ENCODE results near the gene FIBCD1.

Gene FIBCD1

DNA sequence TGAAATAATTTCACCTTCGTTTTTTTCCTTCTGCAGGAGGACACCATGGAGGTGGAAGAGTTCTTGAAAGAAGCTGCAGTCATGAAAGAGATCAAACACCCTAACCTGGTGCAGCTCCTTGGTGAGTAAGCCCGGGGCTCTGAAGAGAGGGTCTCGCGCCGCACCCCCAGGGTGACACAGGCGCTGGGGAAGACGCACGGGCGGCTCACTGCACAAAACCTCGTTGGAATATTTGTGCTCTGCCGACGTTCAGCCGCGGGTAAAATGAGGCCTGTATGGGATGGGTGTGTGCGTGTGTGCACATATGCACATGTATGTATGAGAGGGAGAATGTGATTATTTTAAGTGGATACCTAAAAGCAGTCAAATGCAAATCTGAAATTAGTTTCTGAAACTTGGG lies 67.0 kb downstream of the FIBCD1 start:
- DNase-seq (ENCODE audit: low spot score) = no peak
- TF ChIP-seq, protein P1, sequence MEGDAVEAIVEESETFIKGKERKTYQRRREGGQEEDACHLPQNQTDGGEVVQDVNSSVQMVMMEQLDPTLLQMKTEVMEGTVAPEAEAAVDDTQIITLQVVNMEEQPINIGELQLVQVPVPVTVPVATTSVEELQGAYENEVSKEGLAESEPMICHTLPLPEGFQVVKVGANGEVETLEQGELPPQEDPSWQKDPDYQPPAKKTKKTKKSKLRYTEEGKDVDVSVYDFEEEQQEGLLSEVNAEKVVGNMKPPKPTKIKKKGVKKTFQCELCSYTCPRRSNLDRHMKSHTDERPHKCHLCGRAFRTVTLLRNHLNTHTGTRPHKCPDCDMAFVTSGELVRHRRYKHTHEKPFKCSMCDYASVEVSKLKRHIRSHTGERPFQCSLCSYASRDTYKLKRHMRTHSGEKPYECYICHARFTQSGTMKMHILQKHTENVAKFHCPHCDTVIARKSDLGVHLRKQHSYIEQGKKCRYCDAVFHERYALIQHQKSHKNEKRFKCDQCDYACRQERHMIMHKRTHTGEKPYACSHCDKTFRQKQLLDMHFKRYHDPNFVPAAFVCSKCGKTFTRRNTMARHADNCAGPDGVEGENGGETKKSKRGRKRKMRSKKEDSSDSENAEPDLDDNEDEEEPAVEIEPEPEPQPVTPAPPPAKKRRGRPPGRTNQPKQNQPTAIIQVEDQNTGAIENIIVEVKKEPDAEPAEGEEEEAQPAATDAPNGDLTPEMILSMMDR (IDR thresholded peaks at IDR 0.05; ENCODE audit: extremely low read depth, missing control alignments) = no peak

DNA sequence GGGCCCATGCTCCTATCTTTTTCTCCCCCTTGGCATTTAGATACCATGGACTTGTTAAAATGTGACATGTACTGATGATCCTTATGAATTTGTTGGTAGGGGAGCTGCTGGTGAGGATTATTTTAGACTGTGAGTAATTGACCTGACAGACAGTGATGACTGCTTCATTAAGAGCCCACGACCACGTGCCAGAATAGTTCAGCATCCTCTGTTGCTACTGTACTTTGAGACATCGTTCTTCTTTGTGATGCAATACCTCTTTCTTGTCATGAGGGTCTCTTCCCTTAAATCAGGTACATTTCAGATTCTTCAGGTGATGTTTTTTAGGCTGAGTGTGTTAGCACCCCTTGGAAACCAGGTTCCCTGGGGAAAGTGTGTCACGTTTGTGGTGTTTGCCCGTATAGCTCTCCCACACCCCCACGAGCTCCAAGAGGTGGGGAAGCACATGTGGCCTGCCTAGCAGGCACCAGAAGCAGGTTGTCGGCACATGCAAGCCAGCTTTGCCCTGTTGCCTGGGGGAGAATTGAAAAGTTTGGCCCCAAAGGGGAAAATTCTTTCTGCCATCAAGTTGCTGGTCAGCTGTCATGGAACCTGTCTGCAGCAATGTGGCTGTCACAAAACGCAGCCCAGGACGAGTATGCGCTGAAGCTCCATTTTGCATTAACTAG lies 67.5 kb downstream of the FIBCD1 start:
- TF ChIP-seq, protein P1 (IDR thresholded peaks at IDR 0.05; ENCODE audit: extremely low read depth, missing control alignments) = no peak

DNA sequence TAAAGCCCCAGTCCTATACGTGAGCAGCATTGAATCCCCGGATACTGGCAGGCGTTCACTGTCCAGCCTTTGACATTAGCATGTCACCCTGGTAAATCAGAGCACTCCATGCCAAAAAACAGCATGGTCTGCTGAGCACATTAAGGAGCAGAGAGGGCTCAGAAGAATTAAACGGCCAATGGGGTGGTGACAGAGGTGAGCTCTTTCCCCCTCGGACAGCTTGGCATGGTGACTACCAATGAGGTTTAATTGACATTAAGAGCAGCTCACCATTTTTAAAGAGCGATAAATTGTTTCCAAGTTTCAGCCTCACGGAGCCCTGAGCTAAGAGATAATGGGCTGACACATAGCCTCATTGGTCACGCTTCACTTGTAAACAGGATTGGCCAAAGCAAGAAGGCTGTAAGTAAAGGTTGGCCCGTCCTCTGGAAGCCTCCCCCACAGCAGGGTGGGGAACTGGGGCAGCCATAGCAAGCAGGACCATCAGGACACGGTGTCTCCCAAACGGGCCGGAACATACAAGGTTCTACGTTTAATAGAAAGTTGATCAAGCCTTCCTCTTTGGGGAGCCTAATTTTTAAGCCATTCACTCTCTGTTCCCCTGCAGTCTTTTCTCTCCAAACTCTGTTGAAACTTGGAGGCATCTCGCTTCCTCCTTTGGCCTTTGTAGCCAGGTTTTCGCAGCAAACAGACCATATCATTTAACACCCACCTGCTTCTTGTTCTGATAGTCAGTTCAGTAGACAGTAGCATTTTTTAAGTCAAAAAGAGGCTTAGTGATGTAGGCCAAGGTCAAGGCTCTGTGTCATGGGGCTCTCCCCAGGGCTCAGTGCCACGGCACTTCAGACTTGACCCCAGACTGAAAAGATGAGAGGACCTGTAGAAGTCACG lies 68.3 kb downstream of the FIBCD1 start:
- TF ChIP-seq, protein P1 (IDR thresholded peaks at IDR 0.05; ENCODE audit: extremely low read depth, missing control alignments) = no peak
- DNase-seq (ENCODE audit: low spot score) = peak; percentile 77

More for the DNA sequence above, 67.5 kb downstream of the FIBCD1 start:
- DNase-seq (ENCODE audit: low spot score) = no peak

DNA sequence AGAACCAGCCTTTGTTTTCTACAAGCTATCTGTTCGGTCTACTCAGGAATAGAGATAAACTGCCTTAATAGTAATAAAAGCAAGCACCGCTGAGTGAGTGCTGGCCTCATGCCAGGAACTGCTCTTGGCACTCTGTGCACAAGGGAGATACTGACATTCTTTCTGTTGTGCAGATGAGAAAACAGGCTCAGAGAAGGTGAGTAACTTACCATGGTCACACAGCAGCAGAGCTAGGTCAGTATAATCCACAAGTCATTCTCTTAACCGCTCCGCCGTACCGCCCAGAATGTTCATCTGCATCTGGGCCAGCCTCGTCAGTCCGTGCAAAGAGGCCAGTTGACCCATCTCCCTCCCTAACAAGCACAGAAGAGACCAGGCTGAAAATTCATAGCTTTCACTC lies 69.8 kb downstream of the FIBCD1 start:
- DNase-seq (ENCODE audit: low spot score) = no peak
- TF ChIP-seq, protein P1 (IDR thresholded peaks at IDR 0.05; ENCODE audit: extremely low read depth, missing control alignments) = no peak

DNA sequence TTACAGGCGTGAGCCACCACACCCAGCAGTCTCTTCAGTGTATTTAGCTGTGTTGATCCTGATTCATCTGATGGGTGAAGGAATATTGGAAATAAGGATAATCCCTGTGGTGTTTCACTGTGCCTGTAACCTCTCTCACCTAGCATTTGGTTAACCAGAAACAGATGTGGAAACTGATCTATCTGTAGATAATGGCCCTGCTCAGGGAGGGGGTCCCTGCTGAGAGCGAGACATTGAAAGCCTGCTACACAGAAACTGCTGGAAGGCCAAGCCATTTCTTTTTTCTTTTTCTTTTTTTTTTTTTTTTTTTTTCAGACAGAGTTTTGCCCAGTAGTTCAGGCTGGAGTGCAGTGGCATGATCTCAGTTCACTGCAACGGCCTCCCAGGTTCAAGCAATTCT lies 70.8 kb downstream of the FIBCD1 start:
- no peak for DNase-seq (ENCODE audit: low spot score)
- TF ChIP-seq, protein P1 (IDR thresholded peaks at IDR 0.05; ENCODE audit: extremely low read depth, missing control alignments) = no peak

DNA sequence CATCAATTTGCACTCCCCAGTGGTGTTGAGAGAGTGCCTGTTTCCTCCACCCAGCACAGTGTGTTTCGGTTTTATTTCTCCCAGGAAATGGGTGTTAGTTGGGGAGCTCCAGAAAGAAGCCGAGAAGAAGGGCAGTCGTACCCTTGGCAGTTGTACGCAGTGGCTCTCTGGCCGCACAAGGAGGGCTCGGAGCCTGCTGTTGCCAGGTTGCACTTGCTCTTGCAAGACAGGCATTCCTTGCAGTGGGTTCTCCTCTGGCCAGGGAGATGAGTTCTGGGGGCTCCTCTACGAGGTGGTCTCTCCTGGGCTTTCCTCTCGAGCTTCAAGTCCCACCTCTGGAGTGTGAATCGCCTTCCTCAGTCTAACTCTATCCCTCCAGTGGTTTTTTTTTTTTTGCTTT lies 71.5 kb downstream of the FIBCD1 start:
- no peak for DNase-seq (ENCODE audit: low spot score)
- TF ChIP-seq, protein P1 (IDR thresholded peaks at IDR 0.05; ENCODE audit: extremely low read depth, missing control alignments) = no peak

DNA sequence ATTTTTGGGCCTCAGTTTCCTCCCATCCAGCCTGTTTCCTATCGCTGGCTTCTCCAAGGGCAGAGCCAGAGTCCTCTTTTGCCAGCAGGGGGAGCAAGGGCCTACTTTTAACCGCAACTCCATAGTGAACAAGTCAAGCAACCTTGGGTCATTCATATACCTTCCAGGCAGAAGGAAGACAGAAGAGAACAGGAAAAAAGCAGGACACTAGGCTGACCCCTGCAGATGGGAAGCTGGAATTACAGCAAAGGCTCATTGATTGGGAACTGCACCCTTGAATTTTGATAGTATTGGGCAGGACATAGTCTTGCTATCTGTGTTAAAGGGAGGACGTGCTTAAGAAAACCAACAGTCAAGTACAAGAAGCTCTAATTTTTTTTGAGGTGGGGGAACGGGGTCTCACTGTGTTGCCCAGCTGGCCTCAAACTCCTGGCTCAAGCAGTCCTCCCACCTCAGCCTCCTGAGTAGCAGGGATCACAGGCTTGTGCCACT lies 72.5 kb downstream of the FIBCD1 start:
- TF ChIP-seq, protein P1 (IDR thresholded peaks at IDR 0.05; ENCODE audit: extremely low read depth, missing control alignments) = peak; percentile 45
- peak; percentile 38 for DNase-seq (ENCODE audit: low spot score)
